Activated T-helper 17 cell treated with anti-CD3 and anti-CD28 coated beads, Interleukin-2, amount 50 U/mL, for 72 hours (primary cell): ENCODE data around the gene OR6J1. TPM values are rescaled to one million over a fixed set of nuclear protein-coding genes. Genes with fewer than 3 reads are reported as not detected.
"Not testable (repeated sequence)": the region's sequence is repeated elsewhere in the genome, so short reads cannot be mapped to it uniquely, and the experiment has no call there.

Source experiments
- ATAC-seq: fragments of 150-1000 bp; cut with Tn5 transposase; replicated peaks from 2 replicates; pipeline ENCODE4 v1.10.0; 2021; ENCODE audit warnings: mild to moderate bottlenecking, moderate library complexity
- H3K27ac Mint-ChIP-seq: one replicate; pipeline ENCODE4 v1.8.0; 2022; ENCODE audit warnings: mixed read lengths
- H3K27me3 Mint-ChIP-seq: one replicate; pipeline ENCODE4 v1.8.0; 2022; ENCODE audit warnings: mixed read lengths
- H3K36me3 Mint-ChIP-seq: one replicate; pipeline ENCODE4 v1.8.0; 2022; ENCODE audit warnings: low read depth, mild to moderate bottlenecking, mixed read lengths
- H3K4me1 Mint-ChIP-seq: one replicate; pipeline ENCODE4 v1.8.0; 2022; ENCODE audit warnings: mixed read lengths
- H3K4me3 Mint-ChIP-seq: one replicate; pipeline ENCODE4 v1.8.0; 2022; ENCODE audit warnings: mild to moderate bottlenecking, mixed read lengths
- H3K9me3 Mint-ChIP-seq: one replicate; pipeline ENCODE4 v1.8.0; 2022; ENCODE audit warnings: mixed read lengths
- total RNA-seq, 2 donors: library from RNA; stranded (reverse); gene quantifications; one replicate each; pipeline ENCODE4 v1.2.3, GENCODE V29; 2022

The OR6J1 gene
- total RNA-seq, 2 donors from 2014 or later = not detected

GRCh38 chr14:22660654-22661053, 16.5 kb upstream of the OR6J1 start:
- no peak overlapping the region for H3K4me3 Mint-ChIP-seq
- no peaks in the 10 kb centered on the region for H3K27me3 Mint-ChIP-seq
- H3K27ac Mint-ChIP-seq = no peak overlapping the region
- no peaks in the 10 kb centered on the region for H3K36me3 Mint-ChIP-seq
- no peak for ATAC-seq
- no peaks in the 10 kb centered on the region for H3K4me1 Mint-ChIP-seq
- no peaks in the 10 kb centered on the region for H3K9me3 Mint-ChIP-seq

- no peaks in the 10 kb centered on the region for H3K27me3 Mint-ChIP-seq
- no peak overlapping the region for H3K27ac Mint-ChIP-seq
- no peaks in the 10 kb centered on the region for H3K9me3 Mint-ChIP-seq
- no peaks in the 10 kb centered on the region for H3K36me3 Mint-ChIP-seq
- no peaks in the 10 kb centered on the region for H3K4me1 Mint-ChIP-seq
- H3K4me3 Mint-ChIP-seq = no peak overlapping the region
- no peak for ATAC-seq
Measured at GRCh38 chr14:22658946-22659345, 14.8 kb upstream of the OR6J1 start.

GRCh38 chr14:22657861-22658260, 13.7 kb upstream of the OR6J1 start:
- Mint-ChIP-seq H3K4me3 (no peak overlapping the region), H3K36me3 (no peaks in the 10 kb centered on the region), H3K27ac (no peak overlapping the region), H3K4me1 (no peaks in the 10 kb centered on the region), H3K27me3 (no peaks in the 10 kb centered on the region), H3K9me3 (no peaks in the 10 kb centered on the region)
- peak; percentile 38 for ATAC-seq

- no peak overlapping the region for H3K27ac Mint-ChIP-seq
- H3K9me3 Mint-ChIP-seq = no peaks in the 10 kb centered on the region
- H3K27me3 Mint-ChIP-seq = no peaks in the 10 kb centered on the region
- H3K4me3 Mint-ChIP-seq = no peak overlapping the region
- H3K4me1 Mint-ChIP-seq = no peaks in the 10 kb centered on the region
- no peaks in the 10 kb centered on the region for H3K36me3 Mint-ChIP-seq
- ATAC-seq = no peak
Measured at GRCh38 chr14:22656945-22657731, 13.0 kb upstream of the OR6J1 start.

GRCh38 chr14:22656226-22656625, 12.1 kb upstream of the OR6J1 start:
- Mint-ChIP-seq H3K36me3 (no peaks in the 10 kb centered on the region), H3K27me3 (no peaks in the 10 kb centered on the region), H3K27ac (no peak overlapping the region), H3K4me3 (no peak overlapping the region), H3K9me3 (no peaks in the 10 kb centered on the region), H3K4me1 (no peaks in the 10 kb centered on the region)
- no peak for ATAC-seq

- H3K27me3 Mint-ChIP-seq = no peaks in the 10 kb centered on the region
- no peak overlapping the region for H3K4me3 Mint-ChIP-seq
- no peaks in the 10 kb centered on the region for H3K9me3 Mint-ChIP-seq
- no peaks in the 10 kb centered on the region for H3K36me3 Mint-ChIP-seq
- no peaks in the 10 kb centered on the region for H3K4me1 Mint-ChIP-seq
- ATAC-seq = peak; percentile 86
- no peak overlapping the region for H3K27ac Mint-ChIP-seq
Measured at GRCh38 chr14:22653012-22653621, 9.0 kb upstream of the OR6J1 start.

- Mint-ChIP-seq H3K4me1 (no peaks in the 10 kb centered on the region), H3K27me3 (no peaks in the 10 kb centered on the region), H3K9me3 (no peaks in the 10 kb centered on the region), H3K27ac (no peak overlapping the region), H3K4me3 (no peak overlapping the region), H3K36me3 (no peaks in the 10 kb centered on the region)
- ATAC-seq = no peak
Measured at GRCh38 chr14:22651586-22651985, 7.4 kb upstream of the OR6J1 start.

- Mint-ChIP-seq H3K4me1 (no peaks in the 10 kb centered on the region), H3K4me3 (no peak overlapping the region), H3K27ac (no peak overlapping the region), H3K36me3 (no peaks in the 10 kb centered on the region), H3K9me3 (no peaks in the 10 kb centered on the region), H3K27me3 (no peaks in the 10 kb centered on the region)
- peak; percentile 71 for ATAC-seq
Measured at GRCh38 chr14:22650960-22651521, 6.9 kb upstream of the OR6J1 start.

- H3K4me3 Mint-ChIP-seq = no peak overlapping the region
- H3K27me3 Mint-ChIP-seq = no peaks in the 10 kb centered on the region
- H3K9me3 Mint-ChIP-seq = no peaks in the 10 kb centered on the region
- no peak overlapping the region for H3K27ac Mint-ChIP-seq
- no peaks in the 10 kb centered on the region for H3K4me1 Mint-ChIP-seq
- no peaks in the 10 kb centered on the region for H3K36me3 Mint-ChIP-seq
- no peak for ATAC-seq
Measured at GRCh38 chr14:22650046-22650739, 6.0 kb upstream of the OR6J1 start.

GRCh38 chr14:22648506-22648905, 4.4 kb upstream of the OR6J1 start:
- Mint-ChIP-seq H3K36me3 (no peaks in the 10 kb centered on the region), H3K4me3 (no peak overlapping the region), H3K4me1 (no peaks in the 10 kb centered on the region), H3K27ac (no peak overlapping the region), H3K9me3 (no peaks in the 10 kb centered on the region), H3K27me3 (no peaks in the 10 kb centered on the region)
- ATAC-seq = no peak

GRCh38 chr14:22646570-22647254, 2.6 kb upstream of the OR6J1 start:
- H3K36me3 Mint-ChIP-seq = no peaks in the 10 kb centered on the region
- H3K4me3 Mint-ChIP-seq = no peak overlapping the region
- no peaks in the 10 kb centered on the region for H3K9me3 Mint-ChIP-seq
- no peaks in the 10 kb centered on the region for H3K4me1 Mint-ChIP-seq
- H3K27ac Mint-ChIP-seq = no peak overlapping the region
- ATAC-seq = no peak
- no peaks in the 10 kb centered on the region for H3K27me3 Mint-ChIP-seq

- Mint-ChIP-seq H3K9me3 (no peaks in the 10 kb centered on the region), H3K4me3 (no peak overlapping the region), H3K36me3 (no peaks in the 10 kb centered on the region)
Measured at GRCh38 chr14:22641846-22642245, 2.3 kb downstream of the OR6J1 start.

GRCh38 chr14:22640192-22640591, 4.0 kb downstream of the OR6J1 start:
- Mint-ChIP-seq H3K9me3 (no peaks in the 10 kb centered on the region), H3K27ac (no peak overlapping the region), H3K36me3 (no peaks in the 10 kb centered on the region), H3K27me3 (no peaks in the 10 kb centered on the region), H3K4me1 (no peaks in the 10 kb centered on the region), H3K4me3 (no peak overlapping the region)
- ATAC-seq = no peak

More at GRCh38 chr14:22641846-22642245, 2.3 kb downstream of the OR6J1 start:
- H3K27me3 Mint-ChIP-seq = no peaks in the 10 kb centered on the region
- no peaks in the 10 kb centered on the region for H3K4me1 Mint-ChIP-seq
- ATAC-seq = no peak
- H3K27ac Mint-ChIP-seq = no peak overlapping the region

- not testable (repeated sequence) for H3K4me3 Mint-ChIP-seq, H3K4me1 Mint-ChIP-seq, H3K27ac Mint-ChIP-seq, ATAC-seq, H3K27me3 Mint-ChIP-seq, H3K36me3 Mint-ChIP-seq, H3K9me3 Mint-ChIP-seq
Measured at GRCh38 chr14:22635980-22636379, 8.2 kb downstream of the OR6J1 start.
